ENCODE data around the gene ZHX3. TPM values are rescaled to one million over a fixed set of nuclear protein-coding genes. Genes with fewer than 3 reads are reported as not detected.

ZHX3 gene
- total and polyA plus RNA-seq, 2 donors, result 15.4 to 28.2 TPM

DNA sequence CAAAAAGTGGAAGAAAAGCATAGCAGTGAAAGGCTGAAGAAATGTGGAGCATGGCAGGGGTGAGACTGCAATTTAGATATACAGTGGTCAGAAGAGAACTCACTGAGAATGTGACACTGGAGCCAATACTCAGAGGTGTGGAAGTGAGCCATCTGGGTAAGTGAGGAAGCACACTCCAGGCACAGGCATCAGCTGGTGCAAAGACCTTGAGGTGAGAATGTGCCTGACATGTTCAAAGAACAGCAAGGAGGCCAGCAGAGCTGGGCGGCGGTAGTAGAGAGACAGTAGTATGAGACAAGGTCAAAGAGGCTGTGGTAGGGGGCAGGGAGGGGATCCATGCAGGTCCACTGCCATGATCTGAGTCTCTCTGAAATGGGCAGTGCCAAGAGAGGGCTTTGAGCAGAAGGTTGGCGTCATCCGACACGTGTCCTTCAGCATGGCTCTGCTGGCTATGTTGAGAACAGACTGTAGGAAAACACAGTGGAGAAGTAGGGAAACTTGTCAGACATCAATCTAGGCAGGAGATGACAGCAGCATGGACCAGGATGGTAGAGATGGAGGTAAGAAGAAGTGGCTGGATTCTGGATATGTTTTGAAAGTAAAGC is 95.8 kb downstream of the ZHX3 start:
- Histone ChIP-seq H3K36me3 (ENCODE audit: insufficient read depth) (peaks cover under 1% of the 10 kb centered on the region), H3K27ac (ENCODE audit: low read depth) (no peak overlapping the region), H3K4me1 (ENCODE audit: insufficient read depth) (no peaks in the 10 kb centered on the region), H3K4me3 (ENCODE audit: low read depth, low read length) (no peak overlapping the region)
- DNase-seq (ENCODE audit: extremely low spot score), result no peak
- 97% methylated on average over 5 of the region's 5 CpGs for WGBS

DNA sequence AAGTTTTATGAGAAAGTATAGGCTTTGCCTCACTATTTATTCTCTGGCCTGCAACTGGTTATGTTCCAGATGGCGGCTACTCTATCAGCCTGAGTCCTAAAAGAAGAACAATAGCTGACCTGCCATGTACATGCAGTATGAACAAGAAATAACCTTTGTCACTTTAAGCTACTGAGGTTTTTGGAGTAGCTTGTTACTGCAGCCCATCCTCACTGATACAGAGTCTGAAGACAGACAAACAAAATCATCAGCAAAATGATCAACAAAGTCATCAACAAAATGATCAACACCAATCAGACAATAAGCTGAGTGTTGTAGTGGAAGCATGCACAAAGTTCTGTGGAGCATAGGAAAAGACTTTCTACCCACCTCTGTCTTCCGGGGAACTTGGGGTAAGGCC is 97.7 kb downstream of the ZHX3 start:
- no peaks in the 10 kb centered on the region for H3K4me1 ChIP-seq (ENCODE audit: insufficient read depth)
- DNase-seq (ENCODE audit: extremely low spot score), result no peak
- 98% methylated on average over 2 of the region's 2 CpGs for WGBS
- no peak overlapping the region for H3K27ac ChIP-seq (ENCODE audit: low read depth)
- no peaks in the 10 kb centered on the region for H3K36me3 ChIP-seq (ENCODE audit: insufficient read depth)
- H3K4me3 ChIP-seq (ENCODE audit: low read depth, low read length), result no peak overlapping the region

DNA sequence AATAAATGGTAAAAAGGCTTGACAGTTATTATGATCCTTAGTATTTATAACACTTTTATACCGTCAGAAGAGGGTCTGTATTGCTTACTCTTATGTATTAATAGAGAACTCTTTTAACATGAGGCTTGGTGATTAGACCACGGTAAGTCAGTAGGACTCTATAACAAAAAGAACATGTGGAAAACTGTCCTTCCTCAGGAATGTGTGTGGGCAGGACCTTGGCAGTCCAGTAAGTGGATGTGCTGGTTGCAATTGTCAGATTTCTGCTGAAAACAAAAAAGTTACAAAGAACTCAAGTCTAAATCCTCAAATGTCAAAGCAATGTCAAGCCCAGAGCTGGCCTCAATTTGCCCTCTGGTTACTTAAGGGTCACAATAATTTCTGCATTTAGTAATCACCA is 99.1 kb downstream of the ZHX3 start:
- WGBS, result 72% methylated on average over 2 of the region's 2 CpGs
- no peak overlapping the region for H3K27ac ChIP-seq (ENCODE audit: low read depth)
- H3K4me1 ChIP-seq (ENCODE audit: insufficient read depth), result no peaks in the 10 kb centered on the region
- H3K4me3 ChIP-seq (ENCODE audit: low read depth, low read length), result no peak overlapping the region
- no peaks in the 10 kb centered on the region for H3K36me3 ChIP-seq (ENCODE audit: insufficient read depth)
- no peak for DNase-seq (ENCODE audit: extremely low spot score)

DNA sequence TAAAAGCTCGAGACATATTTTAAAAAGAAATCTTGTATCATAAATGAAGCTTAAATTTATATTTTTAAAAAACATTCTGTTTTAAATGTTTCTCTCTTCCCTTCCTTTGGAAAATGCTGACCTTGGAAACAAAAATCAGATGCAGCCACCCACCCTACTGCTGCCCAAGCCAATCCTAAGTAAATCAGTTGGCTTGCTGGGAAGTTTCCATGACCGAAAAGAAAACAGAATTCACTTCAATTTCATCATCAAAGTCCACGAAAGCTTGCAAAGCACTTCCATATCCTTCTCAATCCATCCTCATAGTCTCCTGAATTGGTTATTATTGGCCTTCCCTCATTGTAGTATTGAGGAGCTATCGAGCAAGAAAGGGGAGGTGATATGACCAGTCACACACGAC is 100.1 kb downstream of the ZHX3 start:
- WGBS, result 83% methylated on average over 5 of the region's 5 CpGs
- no peaks in the 10 kb centered on the region for H3K4me1 ChIP-seq (ENCODE audit: insufficient read depth)
- H3K4me3 ChIP-seq (ENCODE audit: low read depth, low read length), result no peak overlapping the region
- no peaks in the 10 kb centered on the region for H3K36me3 ChIP-seq (ENCODE audit: insufficient read depth)
- H3K27ac ChIP-seq (ENCODE audit: low read depth), result no peak overlapping the region
- DNase-seq (ENCODE audit: extremely low spot score), result no peak

DNA sequence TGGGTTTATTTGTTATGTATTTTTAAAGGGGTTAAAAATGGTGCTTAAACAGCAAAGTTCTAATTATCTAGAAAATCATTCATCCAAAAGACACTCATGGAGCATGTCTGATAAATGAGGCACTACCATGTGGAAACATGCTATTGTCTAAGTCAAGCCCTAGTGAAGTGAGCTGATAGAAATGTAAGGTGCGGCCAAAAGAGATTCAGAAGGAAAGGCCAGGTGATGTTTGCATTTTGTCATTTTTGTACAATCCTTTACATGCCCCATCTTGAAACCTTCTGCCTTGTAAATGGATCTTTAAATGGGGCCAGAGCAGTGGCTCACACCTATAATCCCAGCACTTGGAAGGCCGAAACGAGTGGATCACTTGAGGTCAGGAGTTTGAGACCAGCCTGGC is 102.9 kb downstream of the ZHX3 start:
- Histone ChIP-seq H3K4me3 (ENCODE audit: low read depth, low read length) (no peak overlapping the region), H3K36me3 (ENCODE audit: insufficient read depth) (no peaks in the 10 kb centered on the region), H3K4me1 (ENCODE audit: insufficient read depth) (no peaks in the 10 kb centered on the region), H3K27ac (ENCODE audit: low read depth) (no peak overlapping the region)
- 96% methylated on average over 3 of the region's 3 CpGs for WGBS
- no peak for DNase-seq (ENCODE audit: extremely low spot score)

DNA sequence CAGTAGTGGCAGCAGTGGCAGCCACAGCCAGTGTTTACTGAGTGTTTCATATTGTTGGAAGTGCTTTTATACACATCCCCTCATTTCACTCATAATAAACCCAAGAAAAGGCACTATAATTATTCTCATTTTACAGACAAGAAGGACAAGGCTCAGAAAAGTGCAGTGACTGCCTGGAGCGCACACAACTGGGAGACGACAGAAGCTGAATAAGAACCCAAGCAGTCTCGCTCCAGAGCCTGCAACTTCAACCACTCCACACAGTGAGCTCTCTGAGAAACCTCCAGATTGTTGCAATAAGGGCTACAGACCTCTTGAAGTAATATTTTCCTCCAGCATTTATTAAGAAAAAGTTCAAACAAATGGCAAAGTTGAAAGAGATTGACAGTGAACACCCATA is 103.3 kb downstream of the ZHX3 start:
- no peaks in the 10 kb centered on the region for H3K4me1 ChIP-seq (ENCODE audit: insufficient read depth)
- H3K36me3 ChIP-seq (ENCODE audit: insufficient read depth), result no peaks in the 10 kb centered on the region
- no peak overlapping the region for H3K4me3 ChIP-seq (ENCODE audit: low read depth, low read length)
- 95% methylated on average over 3 of the region's 3 CpGs for WGBS
- DNase-seq (ENCODE audit: extremely low spot score), result no peak
- no peak overlapping the region for H3K27ac ChIP-seq (ENCODE audit: low read depth)

DNA sequence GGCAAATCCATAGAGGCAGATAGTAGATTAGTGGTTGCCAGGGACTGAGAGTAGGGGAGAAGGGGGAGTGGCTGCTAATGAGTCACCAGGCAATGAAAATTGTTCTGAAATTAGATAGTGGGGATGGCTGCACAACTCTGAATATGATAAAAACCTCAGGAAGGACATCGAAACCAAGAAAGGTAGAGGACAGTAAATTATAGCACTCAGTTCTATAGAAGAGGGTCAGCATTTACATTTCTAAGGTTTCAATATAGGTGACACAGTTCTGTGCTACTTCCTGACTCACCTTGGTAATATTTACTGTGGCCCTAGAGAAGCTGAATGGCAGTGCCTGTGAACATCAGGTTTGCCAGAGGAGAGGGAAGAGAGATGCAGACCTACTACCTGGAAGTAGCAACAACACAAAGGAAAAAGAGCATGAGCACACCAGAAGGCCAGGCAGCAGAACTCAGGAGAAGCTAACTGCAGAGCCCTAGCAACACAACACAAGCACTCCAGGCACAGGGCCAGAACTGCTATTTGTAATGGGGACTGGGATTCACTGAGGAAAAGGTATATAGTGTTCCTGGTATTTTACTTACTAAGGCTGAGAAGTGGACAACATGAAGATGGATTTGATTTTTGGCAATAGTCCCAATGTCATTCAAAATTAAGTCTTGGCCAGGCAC is 104.2 kb downstream of the ZHX3 start:
- Histone ChIP-seq H3K36me3 (ENCODE audit: insufficient read depth) (no peaks in the 10 kb centered on the region), H3K4me1 (ENCODE audit: insufficient read depth) (no peaks in the 10 kb centered on the region), H3K27ac (ENCODE audit: low read depth) (no peak overlapping the region), H3K4me3 (ENCODE audit: low read depth, low read length) (no peak overlapping the region)
- WGBS, result 31% methylated on average over 1 of the region's 1 CpG
- no peak for DNase-seq (ENCODE audit: extremely low spot score)

DNA sequence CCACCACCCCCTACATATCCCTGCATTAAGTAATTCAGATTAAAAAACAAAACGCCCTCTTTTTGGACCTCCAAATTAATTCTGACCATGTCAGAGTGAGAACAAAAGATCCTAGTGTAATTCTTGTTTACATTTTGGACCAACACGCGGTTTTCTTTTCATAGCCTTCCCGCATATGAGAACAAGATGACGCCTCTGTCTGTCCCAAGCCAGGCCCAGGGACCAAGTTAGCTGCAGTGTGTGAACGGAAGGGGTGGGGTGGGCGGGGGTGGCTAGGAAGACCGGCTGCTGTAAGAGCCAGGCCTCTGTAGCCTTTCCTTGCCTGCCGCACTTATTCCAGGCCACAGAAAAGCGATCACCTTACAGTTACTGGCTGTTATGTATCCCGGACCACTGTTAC is 112.2 kb downstream of the ZHX3 start:
- Histone ChIP-seq H3K27ac (ENCODE audit: low read depth) (no peak overlapping the region), H3K36me3 (ENCODE audit: insufficient read depth) (no peaks in the 10 kb centered on the region), H3K4me3 (ENCODE audit: low read depth, low read length) (no peak overlapping the region), H3K4me1 (ENCODE audit: insufficient read depth) (no peaks in the 10 kb centered on the region)
- WGBS, result 87% methylated on average over 11 of the region's 11 CpGs
- no peak for DNase-seq (ENCODE audit: extremely low spot score)

DNA sequence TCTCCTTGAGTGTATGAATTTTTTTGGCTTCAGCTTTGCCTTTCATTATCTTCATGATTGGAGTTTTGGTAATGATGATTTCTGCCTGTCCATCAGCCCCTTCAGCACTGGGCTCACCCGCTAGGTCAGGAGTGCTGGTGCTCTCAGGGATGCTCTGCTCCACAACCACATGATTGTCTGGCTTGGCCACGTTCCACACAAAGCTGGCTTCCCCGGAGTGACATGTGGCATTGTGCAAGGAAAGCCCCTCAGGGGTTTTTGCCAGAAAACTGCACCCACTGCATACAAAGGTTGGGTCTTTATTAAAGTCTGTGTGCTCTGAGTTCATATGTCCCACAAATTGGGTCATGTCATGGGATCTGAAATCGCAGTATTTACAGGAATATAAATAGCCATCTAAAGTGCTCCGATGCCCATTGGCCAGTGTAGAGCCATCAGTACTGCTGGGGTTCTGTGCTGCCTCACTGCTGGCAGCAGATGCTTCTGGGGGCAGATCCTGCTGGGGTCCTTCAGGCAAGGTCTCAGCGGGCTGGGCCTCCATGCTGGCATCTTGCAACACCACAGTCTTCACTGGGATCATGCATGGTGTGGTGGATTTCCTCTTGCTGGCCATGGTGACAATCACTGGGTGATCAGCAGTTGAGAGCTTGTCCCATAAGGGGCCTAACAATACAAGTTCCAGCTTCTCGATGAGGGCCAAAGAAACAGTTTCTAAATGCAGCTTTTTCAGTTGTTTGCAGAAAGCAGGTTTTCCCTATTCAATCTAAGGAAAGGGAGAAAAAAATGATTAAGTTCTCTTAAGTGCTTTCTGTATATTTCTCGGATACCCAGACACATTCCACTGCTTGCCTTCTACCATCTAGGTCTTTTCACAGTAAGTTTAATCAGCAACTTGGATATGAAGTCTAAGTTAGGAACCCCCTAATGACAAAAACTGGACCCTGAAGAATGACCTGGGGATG is 112.9 kb downstream of the ZHX3 start:
- Histone ChIP-seq H3K27ac (ENCODE audit: low read depth) (no peak overlapping the region), H3K36me3 (ENCODE audit: insufficient read depth) (no peaks in the 10 kb centered on the region), H3K4me3 (ENCODE audit: low read depth, low read length) (no peak overlapping the region), H3K4me1 (ENCODE audit: insufficient read depth) (no peaks in the 10 kb centered on the region)
- WGBS, result 95% methylated on average over 8 of the region's 8 CpGs
- DNase-seq (ENCODE audit: extremely low spot score), result no peak

DNA sequence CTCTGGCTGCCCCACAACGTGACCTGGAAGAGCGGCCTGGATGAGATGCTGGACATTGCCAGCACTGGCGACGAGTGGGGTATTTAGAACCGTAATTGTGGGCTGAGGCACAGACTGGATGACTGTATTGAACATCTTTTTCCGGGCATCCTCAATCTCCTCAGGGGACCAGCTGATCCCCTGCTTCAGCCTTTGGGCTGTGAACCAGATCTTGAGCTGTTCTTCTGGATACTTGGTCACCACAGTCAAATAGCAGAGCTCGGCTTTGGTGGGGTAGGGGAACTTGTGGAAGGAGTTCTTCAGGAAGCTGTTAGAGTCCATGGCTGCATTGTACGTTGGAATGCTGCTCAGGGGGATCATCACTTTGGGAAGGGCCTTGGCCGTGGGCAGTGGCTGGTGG is 113.9 kb downstream of the ZHX3 start:
- no peak overlapping the region for H3K4me3 ChIP-seq (ENCODE audit: low read depth, low read length)
- no peak for DNase-seq (ENCODE audit: extremely low spot score)
- H3K36me3 ChIP-seq (ENCODE audit: insufficient read depth), result no peaks in the 10 kb centered on the region
- no peak overlapping the region for H3K27ac ChIP-seq (ENCODE audit: low read depth)
- H3K4me1 ChIP-seq (ENCODE audit: insufficient read depth), result no peaks in the 10 kb centered on the region
- WGBS, result 96% methylated on average over 9 of the region's 9 CpGs

DNA sequence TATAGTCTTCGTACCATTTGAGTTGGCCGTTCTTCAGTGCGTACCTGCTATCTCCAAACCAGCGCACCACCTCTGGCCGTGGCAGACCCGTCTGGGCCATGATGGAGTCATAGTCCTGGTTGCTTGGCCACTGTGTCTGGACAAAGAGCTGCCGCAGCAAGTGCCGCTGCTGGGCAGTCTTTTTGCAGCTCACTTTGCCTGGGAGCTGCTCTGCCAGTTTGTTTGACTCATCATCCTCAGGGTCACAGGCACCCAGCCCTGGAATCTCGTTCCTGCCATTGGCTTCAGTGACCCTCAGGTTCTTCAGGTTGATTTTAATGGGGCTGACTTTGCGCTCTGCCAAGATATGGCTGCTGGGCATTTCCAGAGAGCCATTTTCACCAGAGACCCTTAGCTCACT is 115.1 kb downstream of the ZHX3 start:
- no peaks in the 10 kb centered on the region for H3K36me3 ChIP-seq (ENCODE audit: insufficient read depth)
- no peak overlapping the region for H3K27ac ChIP-seq (ENCODE audit: low read depth)
- 97% methylated on average over 10 of the region's 10 CpGs for WGBS
- no peak overlapping the region for H3K4me3 ChIP-seq (ENCODE audit: low read depth, low read length)
- H3K4me1 ChIP-seq (ENCODE audit: insufficient read depth), result no peaks in the 10 kb centered on the region
- no peak for DNase-seq (ENCODE audit: extremely low spot score)

DNA sequence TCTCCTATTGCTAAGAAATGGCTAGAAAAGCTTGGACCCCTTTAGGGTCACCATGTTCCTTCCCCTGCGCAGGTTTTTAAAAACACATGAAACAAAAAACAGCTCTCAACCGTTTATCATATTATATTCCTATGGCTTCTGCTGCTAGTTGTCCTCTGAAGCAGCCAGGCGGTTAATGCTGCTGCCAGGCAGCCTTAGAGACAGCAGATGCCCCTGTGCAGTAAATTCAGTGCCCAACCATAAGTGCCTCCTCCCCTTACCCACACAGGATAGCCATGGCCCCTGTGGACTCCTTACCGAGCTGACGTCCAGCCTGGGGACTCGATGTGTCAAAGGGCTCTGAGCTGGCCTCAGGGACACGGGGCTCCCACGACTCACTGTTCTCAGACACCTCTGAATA is 115.8 kb downstream of the ZHX3 start:
- Histone ChIP-seq H3K36me3 (ENCODE audit: insufficient read depth) (no peaks in the 10 kb centered on the region), H3K4me1 (ENCODE audit: insufficient read depth) (no peaks in the 10 kb centered on the region), H3K4me3 (ENCODE audit: low read depth, low read length) (no peak overlapping the region), H3K27ac (ENCODE audit: low read depth) (no peak overlapping the region)
- 96% methylated on average over 8 of the region's 8 CpGs for whole genome bisulfite sequencing
- no peak for DNase-seq (ENCODE audit: extremely low spot score)

DNA sequence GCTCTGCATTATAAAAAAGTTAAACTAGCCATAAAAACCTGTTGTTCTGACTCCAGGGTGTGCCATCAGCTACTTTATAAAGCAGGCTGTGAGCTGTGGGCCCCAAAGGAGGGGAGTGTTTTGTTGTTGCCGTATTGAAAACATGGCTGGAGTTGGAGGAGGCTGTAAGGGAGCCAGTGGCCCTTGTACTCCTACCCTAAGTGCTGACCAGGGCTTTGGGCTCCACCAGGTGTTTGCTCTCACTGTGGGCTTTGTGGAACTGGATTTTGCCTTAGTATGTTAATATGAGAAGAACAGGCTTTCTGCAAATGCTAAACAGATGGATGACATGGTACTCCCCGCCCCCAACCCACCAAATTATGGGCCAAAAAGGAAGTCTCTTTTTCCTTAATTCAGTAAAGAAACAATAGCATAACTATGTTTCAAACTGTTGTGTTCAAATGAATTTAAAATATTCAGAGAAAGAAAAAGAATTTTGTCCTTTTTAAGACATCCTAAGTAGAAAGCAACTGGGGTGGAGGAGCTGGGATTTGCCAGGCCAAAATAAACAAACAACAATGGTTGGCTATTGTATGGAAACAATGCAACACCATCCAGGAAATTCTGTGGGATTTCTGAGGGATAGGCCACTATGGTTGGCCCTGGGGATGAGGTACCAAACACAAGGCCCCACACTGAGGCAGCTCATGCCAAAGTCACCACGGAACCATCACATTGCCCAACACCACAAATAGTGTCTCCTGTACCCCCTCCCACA is 116.9 kb downstream of the ZHX3 start:
- Histone ChIP-seq H3K4me1 (ENCODE audit: insufficient read depth) (no peaks in the 10 kb centered on the region), H3K4me3 (ENCODE audit: low read depth, low read length) (no peak overlapping the region), H3K36me3 (ENCODE audit: insufficient read depth) (no peaks in the 10 kb centered on the region), H3K27ac (ENCODE audit: low read depth) (no peak overlapping the region)
- no peak for DNase-seq (ENCODE audit: extremely low spot score)
- WGBS, result 87% methylated on average over 3 of the region's 3 CpGs
